ENCODE measurements around the gene NRAP. TPM values are rescaled to one million over a fixed set of nuclear protein-coding genes. Genes with fewer than 3 reads are reported as not detected.

The NRAP gene
- total RNA-seq, 2 donors from 2014 or later: not detected

DNA sequence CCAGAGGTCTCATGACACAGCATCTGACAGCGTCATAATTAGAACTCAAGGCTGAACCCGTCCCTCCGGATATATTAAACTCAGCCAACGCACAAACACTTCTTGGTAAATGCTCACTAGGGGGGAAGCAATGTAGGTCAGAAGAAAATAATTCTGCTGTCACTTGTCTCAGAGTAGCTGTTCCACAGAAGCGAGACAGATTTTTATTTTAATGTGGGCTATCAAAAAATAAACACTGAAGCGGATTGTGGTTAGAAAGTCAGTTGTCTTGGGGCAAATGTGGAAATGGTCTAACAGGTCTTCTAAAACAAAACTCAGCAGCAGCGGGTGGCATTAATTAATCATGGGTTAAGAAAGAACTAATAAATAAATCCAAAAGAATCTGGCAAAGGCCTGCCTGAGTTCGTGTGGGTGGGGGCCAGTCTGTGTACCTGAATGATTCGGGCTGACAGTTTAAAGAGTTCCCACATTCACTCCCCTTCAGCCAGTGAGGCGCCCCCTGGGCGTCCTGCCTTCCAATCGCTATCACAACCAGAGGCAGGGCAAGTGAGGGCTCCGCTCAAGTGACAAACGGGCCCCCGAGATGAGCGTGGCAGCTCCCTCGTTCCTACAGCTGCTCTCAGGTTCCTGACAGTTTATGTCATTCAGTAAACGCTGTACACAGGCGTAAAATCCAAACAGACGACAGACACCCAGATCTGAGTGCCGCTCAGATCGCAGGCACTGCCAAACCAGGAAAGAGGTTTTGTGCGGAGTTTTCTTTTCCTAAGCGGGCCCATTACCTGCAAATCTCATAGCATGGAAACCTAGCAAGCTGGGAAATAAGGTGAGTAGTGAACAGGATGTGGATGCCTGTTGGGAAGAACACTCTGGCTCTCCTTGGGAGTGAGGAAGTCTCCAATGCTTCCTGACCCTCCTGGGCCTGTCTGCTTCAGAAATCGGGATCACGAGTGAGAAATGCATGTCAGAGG lies 52.9 kb downstream of the NRAP start:
- Histone ChIP-seq H3K9me3 (no peaks in the 10 kb centered on the region), H3K27ac (peak overlapping the region in 3 of 4 donors; percentile 49 to 63 (median 62)), H3K4me3 (no peak overlapping the region), H3K36me3 (replicated peaks in 1 of 2; ENCODE audit: insufficient read depth in 1 of 2, low read depth in 2 of 2) (no peaks in the 10 kb centered on the region), H3K27me3 (no peaks in the 10 kb centered on the region), H3K4me1 (peaks cover 19% of the 10 kb centered on the region)
- intact Hi-C loops (cut with DNase I): no loop called here
- TF ChIP-seq, protein P1, sequence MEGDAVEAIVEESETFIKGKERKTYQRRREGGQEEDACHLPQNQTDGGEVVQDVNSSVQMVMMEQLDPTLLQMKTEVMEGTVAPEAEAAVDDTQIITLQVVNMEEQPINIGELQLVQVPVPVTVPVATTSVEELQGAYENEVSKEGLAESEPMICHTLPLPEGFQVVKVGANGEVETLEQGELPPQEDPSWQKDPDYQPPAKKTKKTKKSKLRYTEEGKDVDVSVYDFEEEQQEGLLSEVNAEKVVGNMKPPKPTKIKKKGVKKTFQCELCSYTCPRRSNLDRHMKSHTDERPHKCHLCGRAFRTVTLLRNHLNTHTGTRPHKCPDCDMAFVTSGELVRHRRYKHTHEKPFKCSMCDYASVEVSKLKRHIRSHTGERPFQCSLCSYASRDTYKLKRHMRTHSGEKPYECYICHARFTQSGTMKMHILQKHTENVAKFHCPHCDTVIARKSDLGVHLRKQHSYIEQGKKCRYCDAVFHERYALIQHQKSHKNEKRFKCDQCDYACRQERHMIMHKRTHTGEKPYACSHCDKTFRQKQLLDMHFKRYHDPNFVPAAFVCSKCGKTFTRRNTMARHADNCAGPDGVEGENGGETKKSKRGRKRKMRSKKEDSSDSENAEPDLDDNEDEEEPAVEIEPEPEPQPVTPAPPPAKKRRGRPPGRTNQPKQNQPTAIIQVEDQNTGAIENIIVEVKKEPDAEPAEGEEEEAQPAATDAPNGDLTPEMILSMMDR (IDR thresholded peaks at IDR 0.05): no peak
- TF ChIP-seq POLR2A (IDR thresholded peaks at IDR 0.05): no peak
- ATAC-seq: peak; percentile 62
- peak in 2 of 4 donors; percentile 10 to 19 for DNase-seq
- 65 to 66% methylated on average over 26 of the region's 26 CpGs for WGBS, 2 donors

DNA sequence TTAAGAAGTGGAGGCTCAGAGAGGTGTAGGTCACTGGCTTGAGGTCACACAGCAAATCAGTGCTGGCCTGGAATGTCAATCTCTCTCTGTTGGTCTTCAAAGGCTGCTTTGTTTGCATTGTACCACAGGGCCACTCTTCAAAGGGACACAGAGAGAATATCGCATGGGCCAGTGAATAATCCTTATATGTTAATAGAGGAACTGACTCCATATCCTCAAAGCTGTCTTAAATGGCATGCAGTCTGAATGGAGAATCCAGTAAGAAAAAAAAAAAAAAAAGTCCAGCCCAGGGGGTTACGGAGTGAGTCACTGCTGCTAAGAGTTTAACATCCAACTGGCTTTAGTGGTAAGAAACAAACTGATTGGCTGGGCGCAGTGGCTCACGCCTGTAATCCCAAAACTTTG lies 54.1 kb downstream of the NRAP start:
- TF ChIP-seq, protein P1 (IDR thresholded peaks at IDR 0.05): no peak
- TF ChIP-seq POLR2A (IDR thresholded peaks at IDR 0.05): no peak
- Histone ChIP-seq H3K9me3 (no peaks in the 10 kb centered on the region), H3K4me3 (no peak overlapping the region), H3K27ac (no peak overlapping the region), H3K27me3 (no peaks in the 10 kb centered on the region), H3K4me1 (peaks cover 21% of the 10 kb centered on the region), H3K36me3 (replicated peaks in 1 of 2; ENCODE audit: insufficient read depth in 1 of 2, low read depth in 2 of 2) (no peaks in the 10 kb centered on the region)
- 84 to 86% methylated on average over 4 of the region's 4 CpGs for WGBS, 2 donors
- intact Hi-C loops (cut with DNase I): no loop called here
- ATAC-seq (no peak), DNase-seq (no peak)

GRCh38 chr10:113605268-113605978 lies 58.4 kb downstream of the NRAP start:
- no peak overlapping the region for H3K4me3 ChIP-seq
- DNase-seq (no peak), ATAC-seq (no peak)
- no peaks in the 10 kb centered on the region for H3K9me3 ChIP-seq
- no peaks in the 10 kb centered on the region for H3K36me3 ChIP-seq (replicated peaks in 1 of 2; ENCODE audit: insufficient read depth in 1 of 2, low read depth in 2 of 2)
- 59 to 61% methylated on average over 13 of the region's 13 CpGs for WGBS, 2 donors
- no peak overlapping the region for H3K27ac ChIP-seq
- intact Hi-C loops (cut with DNase I): no loop called here
- peaks cover 3% of the 10 kb centered on the region for H3K4me1 ChIP-seq
- no peak for TF ChIP-seq POLR2A (IDR thresholded peaks at IDR 0.05)
- TF ChIP-seq, protein P1 (IDR thresholded peaks at IDR 0.05): no peak
- H3K27me3 ChIP-seq: no peaks in the 10 kb centered on the region

GRCh38 chr10:113604572-113604971 lies 59.3 kb downstream of the NRAP start:
- Histone ChIP-seq H3K27ac (no peak overlapping the region), H3K27me3 (no peaks in the 10 kb centered on the region), H3K9me3 (no peaks in the 10 kb centered on the region), H3K36me3 (replicated peaks in 1 of 2; ENCODE audit: insufficient read depth in 1 of 2, low read depth in 2 of 2) (no peaks in the 10 kb centered on the region), H3K4me3 (no peak overlapping the region), H3K4me1 (peaks cover 3% of the 10 kb centered on the region)
- intact Hi-C loops (cut with DNase I): no loop called here
- no peak for TF ChIP-seq POLR2A (IDR thresholded peaks at IDR 0.05)
- TF ChIP-seq, protein P1 (IDR thresholded peaks at IDR 0.05): no peak
- WGBS, 2 donors: 91 to 94% methylated on average over 8 to 12 of the region's 12 CpGs
- no peak for DNase-seq
- no peak for ATAC-seq
